HG03457 (cell line): Measurements from ENCODE around the gene SLC7A6OS.

Experiments
- ATAC-seq: cut with Tn5 transposase; IDR thresholded peaks from one replicate; pipeline ENCODE4 v1.9.1; 2021; ENCODE audit warnings: moderate number of reproducible peaks; ENCODE audit not compliant: unreplicated experiment

SLC7A6OS gene

GRCh38 chr16:68257906-68258800, 52.6 kb downstream of the SLC7A6OS start:
- ATAC-seq, result no peak

- ATAC-seq, result no peak
Measured at GRCh38 chr16:68257251-68257905, 53.4 kb downstream of the SLC7A6OS start.

GRCh38 chr16:68255712-68256111, 55.0 kb downstream of the SLC7A6OS start:
- ATAC-seq, result no peak

- no peak for ATAC-seq
Measured at GRCh38 chr16:68253721-68254120, 57.0 kb downstream of the SLC7A6OS start.

- ATAC-seq, result no peak
Measured at GRCh38 chr16:68252383-68252782, 58.4 kb downstream of the SLC7A6OS start.

DNA sequence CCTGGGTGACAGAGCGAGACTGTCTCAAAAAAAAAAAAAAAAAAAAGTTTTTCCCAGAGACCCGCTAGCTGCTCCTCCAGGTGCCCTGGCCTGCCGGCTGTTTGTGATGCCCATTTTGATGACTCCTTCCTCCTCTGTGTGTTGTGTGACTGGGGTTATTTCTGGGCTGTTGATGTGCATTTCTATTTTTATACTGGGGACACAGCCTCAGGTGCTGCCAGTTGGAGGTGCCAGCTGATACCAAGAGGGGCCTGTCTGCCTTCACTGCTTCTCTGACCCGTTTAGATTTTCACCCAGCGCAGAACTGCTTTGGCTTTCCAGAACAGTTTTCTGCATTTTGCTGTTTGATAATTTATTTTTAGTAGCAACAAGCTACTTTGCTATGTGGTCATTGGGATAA, 58.9 kb downstream of the SLC7A6OS start:
- ATAC-seq, result no peak

GRCh38 chr16:68250951-68251350, 59.8 kb downstream of the SLC7A6OS start:
- no peak for ATAC-seq

DNA sequence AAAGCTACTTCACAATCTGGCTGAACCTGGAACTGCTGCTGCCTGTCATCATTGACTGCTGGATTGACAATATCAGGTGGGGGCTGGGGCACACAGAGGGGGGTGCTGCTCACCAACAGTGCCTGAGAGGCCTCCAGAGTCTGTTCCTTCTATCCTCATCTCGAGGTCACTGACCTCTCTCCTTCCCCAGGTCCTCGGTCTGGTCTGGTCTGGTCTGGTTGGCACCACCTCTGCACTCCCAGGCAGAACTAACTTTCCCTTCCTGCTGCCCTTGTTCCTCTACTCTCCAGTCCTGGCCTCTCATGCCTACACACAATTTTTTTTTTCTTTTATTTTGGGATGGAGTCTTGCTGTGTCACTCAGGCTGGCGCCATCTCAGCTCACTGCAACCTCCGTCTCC, 61.4 kb downstream of the SLC7A6OS start:
- ATAC-seq, result no peak
